GM19025 (cell line): ENCODE results near the gene ZNF578.
"Not testable (repeated sequence)": the region's sequence is repeated elsewhere in the genome, so short reads cannot be mapped to it uniquely, and the experiment has no call there.

Experiments
- ATAC-seq: cut with Tn5 transposase; IDR thresholded peaks from one replicate; pipeline ENCODE4 v1.9.1; 2021; ENCODE audit warnings: mild to moderate bottlenecking, low read depth, moderate library complexity; ENCODE audit not compliant: unreplicated experiment

ZNF578 gene

DNA sequence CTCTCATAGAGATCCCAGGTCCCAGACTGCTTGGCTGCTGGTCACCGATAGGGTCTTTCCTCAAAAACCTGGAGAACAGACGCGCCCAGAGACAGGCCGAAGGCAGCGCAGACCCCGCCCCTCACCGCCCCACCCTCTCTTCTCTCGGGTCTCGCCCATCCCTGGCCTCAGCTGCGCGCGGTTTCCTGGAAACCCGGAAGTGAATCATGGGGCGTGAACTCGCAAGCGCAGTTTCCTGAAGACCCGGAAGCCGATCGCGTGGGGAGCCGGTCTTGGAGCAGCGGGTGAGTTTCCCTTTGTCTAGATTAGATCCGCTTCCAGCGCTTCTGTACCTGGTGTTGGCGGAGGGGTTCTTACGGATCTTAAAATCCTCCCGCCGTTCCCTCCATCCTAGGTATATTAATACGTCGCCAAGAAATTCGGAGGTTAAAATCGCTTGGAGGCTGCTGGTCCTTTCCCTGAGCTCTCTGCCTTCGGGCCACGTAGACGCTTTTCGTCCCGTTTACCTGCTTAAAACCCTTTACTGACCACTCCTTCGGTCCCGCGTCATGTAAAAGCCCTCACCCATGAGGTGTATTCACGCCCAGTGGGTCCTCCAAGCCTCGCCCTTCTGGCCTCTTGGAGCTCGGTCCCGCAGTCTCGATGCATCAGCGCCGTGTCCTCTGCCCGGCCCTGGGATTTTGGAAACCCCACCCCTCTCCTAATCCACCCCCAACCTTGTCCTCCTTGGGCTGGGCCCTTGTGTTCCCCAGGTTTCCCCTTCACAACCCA is at the start of gene ZNF578:
Gene ZNF578 (plus strand): TSS at position 230 of the 771 bp plus-strand sequence. CDS start 48,293 bp downstream, outside the sequence.
- ATAC-seq = no peak

DNA sequence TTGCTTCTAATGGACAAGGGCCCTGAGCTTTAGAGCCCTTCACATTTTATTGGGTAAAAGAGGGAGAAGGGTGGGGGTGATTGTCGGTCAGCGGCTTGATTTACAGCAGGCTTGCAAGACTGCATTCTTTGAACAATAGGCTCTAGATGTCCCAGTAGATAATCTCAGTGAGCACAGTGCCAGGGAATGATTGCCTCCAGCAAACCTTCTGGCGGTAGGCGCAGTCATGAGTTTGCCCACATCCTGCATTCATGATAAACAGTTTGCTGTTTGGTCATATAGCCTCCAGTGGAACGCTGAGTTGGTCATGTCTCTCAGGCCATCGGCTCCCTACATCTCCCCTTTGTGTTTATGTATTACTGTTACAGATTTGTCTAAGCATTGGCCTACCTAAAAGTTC is 43.1 kb upstream of the ZNF578 start:
- ATAC-seq = no peak

DNA sequence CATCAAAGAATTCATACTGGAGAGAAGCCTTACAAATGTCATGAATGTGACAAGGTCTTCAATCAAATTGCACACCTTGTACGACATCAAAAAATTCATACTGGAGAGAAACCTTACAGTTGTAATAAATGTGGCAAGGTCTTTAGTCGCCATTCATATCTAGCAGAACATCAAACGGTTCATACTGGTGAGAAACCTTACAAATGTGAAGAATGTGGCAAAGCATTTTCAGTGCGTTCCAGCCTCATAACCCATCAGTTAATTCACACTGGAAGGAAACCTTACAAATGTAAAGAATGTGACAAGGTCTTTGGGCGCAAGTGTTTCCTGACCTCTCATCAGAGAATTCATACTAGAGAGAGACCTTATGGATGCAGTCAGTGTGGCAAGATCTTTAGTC is 37.6 kb upstream of the ZNF578 start:
- ATAC-seq = no peak

DNA sequence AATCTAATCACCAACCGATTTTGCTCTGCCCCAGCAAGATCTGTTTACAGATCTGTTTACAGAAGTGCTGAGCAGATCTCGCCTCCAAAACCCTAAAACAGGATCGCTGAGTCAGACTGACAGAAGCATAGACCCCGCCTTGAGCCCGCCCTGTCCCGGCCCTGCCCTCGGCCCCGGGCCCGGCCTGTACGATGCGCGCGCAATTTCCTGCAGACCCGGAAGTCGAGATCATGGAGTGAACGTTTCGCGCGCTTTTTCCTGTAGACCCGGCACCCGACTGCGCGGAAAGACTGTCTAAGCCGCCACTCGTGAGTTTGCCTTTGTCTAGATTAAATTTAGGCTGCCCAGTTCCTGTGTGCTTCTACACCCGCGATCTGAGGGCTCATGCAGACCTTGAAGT is 24.4 kb upstream of the ZNF578 start, which contains the start of gene ZNF534:
Gene ZNF534 (plus strand): TSS at position 212 of the 400 bp plus-strand sequence. CDS start 2,327 bp downstream, outside the sequence.
- ATAC-seq = no peak

DNA sequence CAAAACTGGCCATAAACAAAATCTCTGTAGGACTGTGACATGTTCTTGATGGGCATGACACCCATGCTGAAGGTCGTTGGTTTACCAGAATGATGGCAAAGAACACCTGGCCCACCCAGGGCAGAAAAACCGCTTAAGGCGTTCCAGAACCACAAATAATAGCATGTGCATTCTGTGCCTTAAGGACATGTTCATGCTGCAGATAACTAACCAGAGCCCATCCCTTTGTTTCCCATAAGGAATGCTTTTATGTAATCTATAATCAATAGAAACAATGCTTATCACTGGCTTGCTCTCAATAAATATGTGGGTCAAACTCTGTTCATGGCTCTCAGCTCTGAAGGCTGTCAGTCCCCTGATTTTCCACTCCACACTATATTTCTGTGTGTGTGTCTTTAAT is 11.2 kb upstream of the ZNF578 start:
- no peak for ATAC-seq

DNA sequence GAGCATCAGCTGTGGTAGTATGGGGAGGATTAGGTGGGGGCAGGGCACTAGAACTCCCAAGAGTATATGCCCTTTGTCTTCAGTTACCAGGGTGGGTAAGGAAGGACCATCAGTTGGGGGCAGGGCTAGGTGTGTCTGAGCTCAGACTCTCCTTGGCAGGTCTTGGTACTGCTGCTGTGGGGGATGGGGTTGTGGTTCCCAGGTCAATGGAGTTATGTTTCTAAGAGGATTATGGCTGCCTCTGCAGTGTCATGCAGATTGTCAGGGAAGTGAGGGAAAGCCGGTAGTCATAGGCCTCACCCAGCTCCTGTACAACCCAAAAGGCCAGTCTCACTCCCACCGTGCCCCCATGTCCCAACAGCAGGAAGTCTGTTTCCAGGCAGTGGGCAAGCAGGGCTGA is 8.8 kb upstream of the ZNF578 start:
- ATAC-seq = no peak

DNA sequence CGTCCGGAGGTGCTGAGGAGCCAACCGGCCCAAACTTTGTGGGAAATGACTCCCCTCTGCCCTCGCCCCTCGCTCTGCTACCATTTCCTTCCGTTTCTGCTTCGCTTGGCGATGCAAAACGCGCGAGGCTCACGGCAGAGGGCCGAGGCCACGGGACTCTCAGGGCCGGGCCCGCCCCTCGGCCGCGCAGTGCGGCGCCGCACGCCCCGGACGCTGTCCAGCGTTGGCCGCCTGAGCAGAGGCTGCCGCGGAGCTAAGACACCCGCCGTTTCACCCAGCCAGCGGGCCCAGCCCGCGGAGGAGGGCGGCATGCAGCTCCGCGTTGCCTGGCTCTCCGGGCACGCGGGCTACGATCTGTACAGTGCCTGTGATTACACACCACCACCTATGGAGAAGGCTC is 2.1 kb upstream of the ZNF578 start:
- ATAC-seq = no peak

DNA sequence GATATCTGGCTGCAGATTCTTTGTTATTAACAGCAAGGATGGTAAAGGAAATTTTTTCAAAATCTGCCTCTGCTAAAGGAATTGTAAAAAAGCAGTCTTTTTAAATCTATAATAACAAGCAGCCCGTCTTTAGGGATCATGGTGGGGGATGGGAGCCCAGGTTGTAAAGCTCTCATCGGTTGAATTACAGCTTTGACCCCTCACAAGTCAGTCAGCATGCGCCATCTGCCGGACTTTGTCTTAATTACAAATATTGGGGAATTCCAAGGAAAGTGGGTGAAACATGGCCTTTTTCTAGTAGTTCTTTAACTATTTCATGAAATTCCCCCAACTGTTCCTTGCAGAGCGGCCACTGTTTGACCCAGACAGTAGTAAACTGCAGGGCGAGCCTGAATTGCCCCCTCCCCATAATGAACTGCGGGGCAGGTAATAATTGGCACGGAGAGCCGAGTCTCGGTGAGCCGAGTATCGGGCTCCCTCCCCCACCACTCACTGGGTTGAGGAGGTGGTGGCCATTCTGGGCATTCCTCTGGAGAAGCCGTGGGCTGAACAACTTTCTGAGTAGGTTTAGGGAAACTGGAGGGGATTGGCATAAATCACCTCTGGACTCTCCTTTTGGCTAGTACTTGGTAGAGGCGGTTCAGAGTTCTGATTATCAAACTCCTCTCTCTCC is 11.6 kb downstream of the ZNF578 start:
- no peak for ATAC-seq

DNA sequence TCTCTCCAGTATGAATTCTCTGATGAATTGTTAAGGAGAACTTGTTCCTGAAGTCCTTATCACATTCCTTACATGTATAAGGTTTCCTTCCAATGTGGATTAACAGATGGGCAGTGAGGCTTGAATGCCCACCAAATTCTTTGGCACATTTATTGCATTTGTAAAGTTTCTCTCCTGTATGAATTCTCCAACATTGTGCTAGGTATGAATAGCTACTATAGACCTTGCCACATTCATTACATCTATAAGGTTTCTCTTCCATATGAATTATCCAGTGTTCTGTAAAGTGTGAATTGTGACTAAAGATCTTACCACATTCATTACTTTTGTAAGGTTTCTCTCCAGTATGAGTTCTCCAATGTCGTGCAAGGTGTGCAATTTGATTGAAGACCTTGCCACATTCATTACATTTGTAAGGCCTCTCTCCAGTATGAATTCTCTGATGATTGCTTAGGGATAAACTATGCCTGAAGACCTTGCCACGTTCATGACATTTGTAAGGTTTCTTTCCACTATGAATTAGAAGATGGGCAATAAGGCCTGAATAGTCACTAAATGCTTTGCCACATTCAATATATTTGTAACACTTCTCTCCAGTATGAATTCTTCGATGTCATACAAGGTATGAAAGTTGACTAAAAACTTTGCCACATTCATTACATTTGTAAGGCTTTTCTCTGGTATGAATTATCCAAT is 20.4 kb downstream of the ZNF578 start:
- no peak for ATAC-seq

DNA sequence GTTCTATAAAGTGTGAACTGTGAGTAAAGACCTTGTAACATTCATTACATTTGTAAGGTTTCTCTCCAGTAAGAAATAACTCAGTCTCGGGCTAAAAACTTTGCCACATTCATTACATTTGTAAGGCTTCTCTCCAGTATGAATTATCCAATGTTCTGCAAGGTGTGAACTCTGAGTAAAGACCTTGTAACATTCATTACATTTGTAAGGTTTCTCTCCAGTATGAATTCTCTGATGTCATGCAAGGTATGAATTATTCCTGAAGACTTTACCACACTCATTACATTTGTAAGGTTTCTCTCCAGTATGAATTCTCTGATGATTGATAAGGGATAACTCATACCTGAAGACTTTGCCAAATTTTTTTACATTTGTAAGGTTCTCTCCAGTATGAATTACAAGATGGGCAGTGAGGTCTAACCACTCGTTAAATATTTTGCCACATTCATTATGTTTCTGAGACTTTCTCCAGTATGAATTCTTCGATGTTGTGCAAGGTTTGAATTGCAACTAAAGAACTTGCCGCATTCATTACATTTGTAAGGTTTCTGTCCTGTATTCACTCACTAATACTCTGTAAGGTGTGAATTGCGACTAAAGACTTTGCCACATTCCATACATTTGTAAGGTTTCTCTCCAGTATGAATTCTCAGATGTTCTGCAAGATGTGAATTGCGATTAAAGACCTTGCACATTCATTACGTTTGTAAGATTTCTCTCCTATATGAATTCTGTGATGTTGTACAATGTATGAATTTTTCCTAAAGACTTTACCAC is 21.2 kb downstream of the ZNF578 start:
- no peak for ATAC-seq

DNA sequence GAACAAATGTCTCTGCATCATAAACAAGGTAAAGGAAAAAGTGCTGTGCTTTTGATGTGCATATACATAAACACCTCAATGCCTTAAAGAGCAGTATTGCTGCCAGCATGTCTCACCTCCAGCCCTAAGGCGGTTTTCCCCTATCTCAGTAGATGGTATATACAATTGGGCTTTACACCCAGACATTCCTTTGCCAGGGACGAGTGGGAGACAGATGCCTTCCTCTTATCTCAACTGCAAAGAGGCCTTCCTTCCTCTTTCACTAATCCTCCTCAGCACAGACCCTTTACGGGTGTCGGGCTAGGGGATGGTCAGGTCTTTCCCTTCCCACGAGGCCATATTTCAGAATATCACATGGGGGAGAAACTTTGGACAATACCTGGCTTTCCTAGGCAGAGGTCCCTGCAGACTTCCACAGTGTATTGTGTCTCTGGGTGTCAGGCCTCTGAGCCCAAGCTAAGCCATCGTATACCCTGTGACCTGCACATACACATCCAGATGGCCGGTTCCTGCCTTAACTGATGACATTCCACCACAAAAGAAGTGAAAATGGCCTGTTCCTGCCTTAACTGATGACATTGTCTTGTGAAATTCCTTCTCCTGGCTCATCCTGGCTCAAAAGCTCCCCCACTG is 30.9 kb downstream of the ZNF578 start:
- ATAC-seq = not testable (repeated sequence)

DNA sequence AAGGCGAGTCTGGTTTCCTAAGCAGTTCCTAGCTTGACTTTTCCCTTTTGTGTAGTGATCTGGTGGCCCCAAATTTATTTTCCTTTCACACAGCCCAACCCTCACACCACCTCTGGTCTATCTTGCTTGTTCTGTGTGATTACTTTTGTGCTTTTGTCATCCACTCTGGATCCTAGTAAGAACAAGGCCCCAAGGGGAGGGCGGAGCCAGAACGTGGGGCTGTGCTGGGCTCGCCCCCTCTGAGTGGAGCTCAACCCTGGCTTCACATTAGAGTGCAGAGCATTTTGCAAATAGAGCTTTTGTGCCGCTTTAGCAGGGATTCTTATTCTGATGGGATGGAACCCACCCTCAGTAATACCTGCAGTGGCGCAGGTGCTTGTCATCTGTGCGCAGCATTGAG is 31.7 kb downstream of the ZNF578 start:
- ATAC-seq = not testable (repeated sequence)

DNA sequence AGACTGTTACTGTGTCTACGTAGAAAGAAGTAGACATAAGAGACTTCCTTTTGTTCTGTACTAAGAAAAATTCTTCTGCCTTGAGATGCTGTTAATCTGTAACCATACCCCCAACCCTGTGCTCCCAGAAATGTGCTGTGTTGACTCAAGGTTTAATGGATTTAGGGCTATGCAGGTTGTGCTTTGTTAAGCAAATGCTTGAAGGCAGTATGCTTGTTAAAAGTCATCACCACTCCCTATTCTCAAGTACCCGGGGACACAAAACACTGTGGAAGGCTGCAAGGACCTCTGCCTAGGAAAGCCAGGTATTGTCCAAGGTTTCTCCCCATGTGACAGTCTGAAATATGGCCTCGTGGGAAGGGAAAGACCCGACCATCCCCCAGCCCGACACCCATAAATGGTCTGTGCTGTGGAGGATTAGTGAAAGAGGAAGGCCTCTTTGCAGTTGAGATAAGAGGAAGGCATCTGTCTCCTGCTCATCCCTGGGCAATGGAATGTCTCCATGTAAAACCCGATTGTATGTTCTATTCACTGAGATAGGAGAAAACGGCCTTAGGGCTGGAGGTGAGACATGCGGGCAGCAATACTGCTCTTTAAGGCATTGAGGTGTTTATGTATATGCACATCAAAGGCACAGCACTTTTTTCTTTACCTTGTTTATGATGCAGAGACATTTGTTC is 32.3 kb downstream of the ZNF578 start:
- ATAC-seq = not testable (repeated sequence)

DNA sequence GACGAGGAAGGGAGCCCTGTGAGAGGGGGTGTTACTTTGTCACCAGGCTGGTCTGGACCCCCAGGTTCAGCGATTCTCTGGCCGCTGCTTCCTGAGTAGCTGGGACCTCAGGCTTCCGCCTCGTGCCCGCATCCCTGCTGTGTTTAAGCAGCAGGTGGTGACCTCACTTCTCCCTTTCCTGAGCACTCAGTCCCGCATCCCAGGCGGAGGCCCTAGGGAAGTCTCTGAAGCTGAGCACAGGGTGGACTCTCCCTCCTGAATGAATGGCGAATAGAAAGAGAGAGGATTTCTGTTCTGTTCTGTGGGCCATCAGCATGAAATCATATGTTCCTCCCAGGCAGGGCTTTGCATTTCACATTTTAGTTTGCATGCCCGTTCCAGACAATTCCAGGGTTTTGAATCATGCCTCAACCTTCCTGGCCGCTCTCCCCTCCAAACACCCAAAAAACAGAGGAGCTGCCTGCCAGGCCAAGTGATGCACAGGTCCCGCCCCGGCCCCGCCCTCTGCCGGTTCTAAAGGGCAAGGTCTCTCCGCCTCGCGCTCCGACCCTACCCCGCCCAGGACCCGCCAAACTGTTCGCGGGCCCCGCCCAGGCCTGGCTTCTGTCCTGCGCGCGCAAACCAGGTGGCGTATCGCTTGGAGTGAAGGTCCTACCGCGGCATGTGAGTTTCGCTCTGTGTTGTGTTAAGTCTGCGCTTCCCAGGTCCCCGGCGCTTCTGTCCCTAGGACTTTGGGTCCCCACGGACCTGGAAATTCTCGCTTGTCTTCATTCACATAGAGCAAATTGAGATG is 39.0 kb downstream of the ZNF578 start:
- no peak for ATAC-seq

DNA sequence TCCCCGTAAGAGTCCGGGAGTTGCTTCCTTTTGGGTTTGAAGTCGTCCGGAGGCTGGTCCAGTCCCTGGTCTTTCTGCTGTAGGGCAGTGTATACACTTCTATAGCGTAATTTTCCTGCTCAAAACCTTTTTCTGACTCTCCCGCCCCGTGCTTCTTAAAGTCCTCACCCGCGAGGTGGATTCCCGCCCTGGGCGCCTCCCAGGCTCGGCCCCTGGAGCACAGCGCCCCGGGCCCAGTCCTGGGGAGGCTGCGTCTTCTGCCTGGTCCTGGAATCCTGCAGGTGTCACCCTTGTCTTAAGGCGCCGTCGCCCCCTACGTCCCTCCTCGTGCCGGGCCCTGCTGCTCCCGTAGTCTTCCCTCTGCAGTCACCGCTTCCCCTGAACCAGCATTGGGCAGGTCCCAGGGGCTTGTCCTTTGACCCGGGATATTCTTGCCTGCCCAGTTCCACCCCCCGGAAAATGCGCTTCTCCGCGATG is 39.7 kb downstream of the ZNF578 start:
- ATAC-seq = no peak

DNA sequence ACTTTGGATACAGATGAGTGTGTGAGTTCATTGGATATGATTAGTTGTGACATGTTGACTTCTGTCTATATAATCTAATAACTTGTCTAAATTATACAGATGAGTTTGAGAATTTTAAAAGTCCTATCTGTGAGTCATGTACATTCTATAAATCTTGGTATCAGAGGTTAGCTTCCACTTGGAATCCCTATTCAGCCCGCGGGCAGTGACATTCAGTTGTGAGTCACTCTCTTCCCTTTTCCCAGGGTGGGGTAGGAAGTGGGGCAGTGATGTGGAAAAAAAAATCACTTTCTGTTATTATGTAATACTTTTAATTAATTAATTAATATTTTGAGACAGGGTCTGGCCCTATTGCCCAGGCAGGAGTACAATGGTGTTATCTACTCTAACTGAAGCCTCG is 41.2 kb downstream of the ZNF578 start:
- no peak for ATAC-seq

DNA sequence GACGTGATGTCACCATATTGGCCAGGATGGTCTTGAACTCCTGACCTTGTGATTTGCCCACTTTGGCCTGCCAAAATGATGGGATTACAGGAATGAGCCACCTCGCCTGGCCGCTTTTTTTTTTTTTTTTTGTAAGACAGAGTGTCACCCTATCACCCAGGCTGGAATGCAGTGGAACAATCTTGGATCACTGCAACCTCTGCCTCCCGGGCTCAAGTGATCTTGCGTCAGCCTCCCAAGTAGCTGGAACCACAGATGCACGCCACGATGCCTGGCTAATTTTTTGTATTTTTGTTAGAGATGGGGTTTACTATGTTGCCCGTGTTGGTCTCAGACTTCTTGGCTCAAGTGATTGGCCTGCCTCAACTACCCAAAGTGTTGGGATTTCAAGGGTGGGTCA is 45.2 kb downstream of the ZNF578 start:
- ATAC-seq = no peak

DNA sequence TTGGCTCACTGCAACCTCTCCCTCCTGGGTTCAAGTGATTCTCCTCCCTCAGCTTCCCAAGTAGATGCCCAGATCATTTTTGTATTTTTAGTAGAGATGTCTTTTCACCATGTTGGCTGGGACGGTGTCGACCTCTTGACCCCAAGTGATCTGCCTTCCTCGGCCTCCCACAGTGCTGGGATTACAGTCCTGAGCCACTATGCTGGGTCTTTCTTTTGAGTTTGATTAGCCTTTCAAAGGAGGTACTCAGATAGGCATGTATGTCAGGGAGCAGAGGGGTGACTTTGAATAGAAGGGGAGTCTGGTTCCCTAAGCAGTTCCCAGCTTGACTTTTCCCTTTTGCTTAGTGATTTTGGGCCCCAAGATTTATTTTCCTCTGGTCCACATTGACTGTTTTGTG is 47.1 kb downstream of the ZNF578 start:
- ATAC-seq = not testable (repeated sequence)

DNA sequence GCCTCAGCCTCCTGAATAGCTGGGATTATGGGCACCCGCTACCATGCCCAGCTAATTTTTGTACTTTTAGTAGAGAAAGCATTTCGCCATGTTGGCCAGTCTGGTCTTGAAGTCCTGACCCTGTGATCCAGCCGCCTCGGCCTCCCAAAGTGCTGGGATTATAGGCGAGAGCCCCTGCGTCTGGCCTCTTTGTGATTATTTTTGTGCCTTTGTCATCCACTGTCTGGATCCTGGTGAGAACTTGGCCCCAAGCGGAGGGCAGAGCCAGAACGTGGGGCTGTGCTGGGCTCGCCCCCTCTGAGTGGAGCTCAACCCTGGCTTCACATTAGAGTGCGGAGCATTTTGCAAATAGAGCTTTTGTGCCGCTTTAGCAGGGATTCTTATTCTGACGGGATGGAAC is 47.6 kb downstream of the ZNF578 start:
- not testable (repeated sequence) for ATAC-seq
